Thyroid gland (tissue), 4 donors: ENCODE results near the gene FAM20B. TPM values are rescaled to one million over a fixed set of nuclear protein-coding genes. Genes with fewer than 3 reads are reported as not detected.

Source experiments
- DNase-seq, 2 donors: peaks; one replicate each; pipeline ENCODE4 v3.0.0-alpha.2; 2019
- H3K27ac ChIP-seq, 3 donors: fragments of 200-600 bp; sonication (generic); 1 replicate in 2 of 3; 2 replicates in 1 of 3; pipeline ENCODE4 v1.5.1; 2016 to 2019; ENCODE audit warnings: mild to moderate bottlenecking in 1 of 3, moderate library complexity in 1 of 3
- H3K27me3 ChIP-seq: fragments of 200-600 bp; sonication (generic); one replicate; pipeline ENCODE4 v1.5.1; 2019
- H3K36me3 ChIP-seq, 2 donors: fragments of 200-600 bp; sonication (generic); one replicate each; pipeline ENCODE4 v1.5.1; 2016 to 2019
- H3K4me1 ChIP-seq, 2 donors: fragments of 200-600 bp; sonication (generic); one replicate each; pipeline ENCODE4 v1.5.1; 2017 to 2019
- H3K4me3 ChIP-seq, 3 donors: fragments of 200-600 bp; sonication (generic); replicated peaks in 1 of 3; 1 replicate in 2 of 3; 2 replicates in 1 of 3; pipeline ENCODE4 v1.5.1; 2016; ENCODE audit warnings: mild to moderate bottlenecking in 1 of 3
- H3K9me3 ChIP-seq: fragments of 200-600 bp; sonication (generic); one replicate; pipeline ENCODE4 v1.5.1; 2017
- POLR2A ChIP-seq, 2 donors: fragments of 450-650 bp; IDR thresholded peaks; one replicate each; pipeline ENCODE4 v1.6.1; 2017; ENCODE audit warnings: antibody characterized with exemption in 2 of 2, mild to moderate bottlenecking in 2 of 2, moderate library complexity in 1 of 2
- WGBS, 2 donors: methylation state at CpG; one replicate each; pipeline ENCODE4 v1.1.5; 2017; 5-methylcytosine and 5-hydroxymethylcytosine counted together
- intact Hi-C: fragments of 100-400 bp; cut with DNase I; formaldehyde crosslinking; loops from one replicate; pipeline ENCODE4 v1.15.1; 2023
- total RNA-seq, 4 donors: library from RNA; depleted of rRNA; stranded (reverse); fragments of >200 nt; gene quantifications; one replicate each; pipeline ENCODE4 v1.2.3, GENCODE V29; 2016
- TF ChIP-seq, protein P1 (sequence below), 6 experiments: fragments of 200-600 bp in 3 of 6; fragments of 450-650 bp in 3 of 6; sonication (generic) in 3 of 6; IDR thresholded peaks; one replicate each; pipeline ENCODE4 v1.5.1; 2016 to 2019; ENCODE audit warnings: antibody characterized with exemption in 6 of 6, mild to moderate bottlenecking in 2 of 6, inconsistent platforms in 1 of 6, moderate library complexity in 1 of 6

The FAM20B gene
- total RNA-seq, 4 donors from 2014 or later, result 24.3 to 39.2 (median 30.6) TPM

- H3K27ac ChIP-seq, result no peak overlapping the region
- no peak overlapping the region for H3K4me3 ChIP-seq
- no peaks in the 10 kb centered on the region for H3K27me3 ChIP-seq
- TF ChIP-seq, protein P1, sequence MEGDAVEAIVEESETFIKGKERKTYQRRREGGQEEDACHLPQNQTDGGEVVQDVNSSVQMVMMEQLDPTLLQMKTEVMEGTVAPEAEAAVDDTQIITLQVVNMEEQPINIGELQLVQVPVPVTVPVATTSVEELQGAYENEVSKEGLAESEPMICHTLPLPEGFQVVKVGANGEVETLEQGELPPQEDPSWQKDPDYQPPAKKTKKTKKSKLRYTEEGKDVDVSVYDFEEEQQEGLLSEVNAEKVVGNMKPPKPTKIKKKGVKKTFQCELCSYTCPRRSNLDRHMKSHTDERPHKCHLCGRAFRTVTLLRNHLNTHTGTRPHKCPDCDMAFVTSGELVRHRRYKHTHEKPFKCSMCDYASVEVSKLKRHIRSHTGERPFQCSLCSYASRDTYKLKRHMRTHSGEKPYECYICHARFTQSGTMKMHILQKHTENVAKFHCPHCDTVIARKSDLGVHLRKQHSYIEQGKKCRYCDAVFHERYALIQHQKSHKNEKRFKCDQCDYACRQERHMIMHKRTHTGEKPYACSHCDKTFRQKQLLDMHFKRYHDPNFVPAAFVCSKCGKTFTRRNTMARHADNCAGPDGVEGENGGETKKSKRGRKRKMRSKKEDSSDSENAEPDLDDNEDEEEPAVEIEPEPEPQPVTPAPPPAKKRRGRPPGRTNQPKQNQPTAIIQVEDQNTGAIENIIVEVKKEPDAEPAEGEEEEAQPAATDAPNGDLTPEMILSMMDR (IDR thresholded peaks at IDR 0.05), result no peak
- TF ChIP-seq POLR2A (IDR thresholded peaks at IDR 0.05), result no peak
- intact Hi-C loops, result no loop called here
- no peaks in the 10 kb centered on the region for H3K9me3 ChIP-seq
- no peak for DNase-seq
- H3K4me1 ChIP-seq, result peaks cover 5 to 6% of the 10 kb centered on the region in 2 donors
- H3K36me3 ChIP-seq, result peaks cover 8 to 9% of the 10 kb centered on the region in 2 donors
- WGBS, 2 donors, result 78 to 81% methylated on average over 11 of the region's 11 CpGs
These were observed 62.0 kb downstream of the FAM20B start for GRCh38 chr1:179087665-179088064.

DNA sequence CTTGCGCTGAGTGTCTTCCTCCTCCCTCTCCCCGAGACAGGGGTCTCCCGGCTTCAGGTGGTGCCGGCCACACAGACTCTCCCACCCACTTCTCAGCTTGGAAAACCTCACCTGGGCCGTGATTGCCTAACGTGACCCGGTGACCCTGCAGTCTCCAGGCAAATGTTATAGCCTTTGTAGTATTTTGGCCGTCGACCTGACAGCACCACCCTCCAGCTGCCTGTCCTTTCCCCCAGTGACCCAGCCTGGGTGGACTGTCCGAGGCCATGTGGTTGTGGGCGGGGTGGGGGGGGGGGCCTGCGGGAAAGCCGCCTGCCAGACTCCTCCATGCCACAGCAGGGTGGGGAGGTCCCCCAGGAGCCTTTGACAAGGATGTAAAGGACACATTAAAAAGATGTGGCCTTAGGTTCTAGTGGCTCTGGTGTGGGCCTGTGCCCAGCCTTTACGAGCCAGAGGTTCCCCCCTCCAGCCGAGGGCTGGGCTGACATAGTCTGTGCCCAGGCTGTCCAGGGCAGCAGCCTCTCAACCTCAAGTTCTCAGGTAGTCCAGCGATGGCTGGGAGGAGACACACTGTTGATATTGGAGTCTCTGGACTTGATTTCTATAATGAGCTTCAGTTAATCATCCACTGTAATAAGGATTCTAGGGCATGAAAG lies 64.3 kb downstream of the FAM20B start:
- Histone ChIP-seq H3K27ac (no peak overlapping the region), H3K9me3 (no peaks in the 10 kb centered on the region), H3K4me3 (no peak overlapping the region), H3K4me1 (no peaks in the 10 kb centered on the region), H3K36me3 (peaks cover 22 to 29% of the 10 kb centered on the region in 2 donors), H3K27me3 (no peaks in the 10 kb centered on the region)
- TF ChIP-seq POLR2A (IDR thresholded peaks at IDR 0.05), result no peak
- TF ChIP-seq, protein P1 (IDR thresholded peaks at IDR 0.05), result no peak
- WGBS, 2 donors, result 83 to 90% methylated on average over 9 to 16 of the region's 16 CpGs
- intact Hi-C loops, result no loop called here
- DNase-seq, result no peak

DNA sequence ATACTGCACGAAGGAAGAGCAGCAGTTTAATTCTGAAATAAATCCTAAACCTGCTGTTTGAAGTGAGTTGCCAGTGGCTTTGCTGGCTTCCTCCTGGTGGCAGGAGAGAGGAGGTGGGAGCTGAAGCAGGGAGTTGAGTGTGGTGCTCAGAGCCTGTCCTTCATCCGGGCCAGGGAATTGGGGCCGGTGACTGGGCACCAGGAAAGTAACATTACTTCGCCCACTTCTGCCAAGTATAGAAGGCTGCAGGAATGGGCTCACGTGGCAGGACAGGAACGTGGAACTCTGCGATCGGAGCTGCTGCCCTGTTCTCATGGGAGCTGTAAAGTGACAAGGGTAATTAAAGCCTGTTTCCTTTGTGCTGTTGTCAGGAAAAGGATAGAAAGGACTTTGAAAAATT lies 64.8 kb downstream of the FAM20B start:
- 75 to 76% methylated on average over 8 of the region's 8 CpGs for WGBS, 2 donors
- Histone ChIP-seq H3K9me3 (no peaks in the 10 kb centered on the region), H3K27ac (no peak overlapping the region), H3K36me3 (peaks cover 28 to 34% of the 10 kb centered on the region in 2 donors), H3K27me3 (no peaks in the 10 kb centered on the region), H3K4me3 (no peak overlapping the region), H3K4me1 (no peaks in the 10 kb centered on the region)
- intact Hi-C loops, result no loop called here
- DNase-seq, result no peak
- TF ChIP-seq, protein P1 (IDR thresholded peaks at IDR 0.05), result no peak
- TF ChIP-seq POLR2A (IDR thresholded peaks at IDR 0.05), result no peak

DNA sequence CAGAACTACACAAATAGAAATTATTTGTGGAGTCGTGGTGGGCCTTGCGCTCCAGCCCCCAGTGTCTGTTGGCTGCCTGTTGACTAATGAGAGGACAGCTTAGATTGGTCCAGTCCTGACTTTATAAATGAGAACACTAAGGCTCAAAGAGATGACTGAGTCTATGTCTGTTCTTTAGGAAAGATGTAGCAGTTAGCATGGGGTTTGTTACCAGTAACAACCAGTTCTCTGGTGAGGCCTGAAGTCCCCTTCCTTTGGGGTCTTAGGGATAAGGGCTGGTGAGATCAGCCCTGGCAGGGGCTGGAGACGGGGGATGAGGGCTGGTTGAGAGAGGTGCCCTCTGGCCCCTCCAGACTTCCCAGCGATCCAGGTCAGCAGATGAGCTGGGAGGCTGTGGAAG lies 65.2 kb downstream of the FAM20B start:
- 87 to 89% methylated on average over 4 of the region's 4 CpGs for WGBS, 2 donors
- no peaks in the 10 kb centered on the region for H3K4me1 ChIP-seq
- H3K27me3 ChIP-seq, result no peaks in the 10 kb centered on the region
- no peak for DNase-seq
- intact Hi-C loops, result no loop called here
- H3K9me3 ChIP-seq, result no peaks in the 10 kb centered on the region
- H3K4me3 ChIP-seq, result no peak overlapping the region
- peaks cover 32 to 34% of the 10 kb centered on the region in 2 donors for H3K36me3 ChIP-seq
- TF ChIP-seq, protein P1 (IDR thresholded peaks at IDR 0.05), result no peak
- TF ChIP-seq POLR2A (IDR thresholded peaks at IDR 0.05), result no peak
- no peak overlapping the region for H3K27ac ChIP-seq

DNA sequence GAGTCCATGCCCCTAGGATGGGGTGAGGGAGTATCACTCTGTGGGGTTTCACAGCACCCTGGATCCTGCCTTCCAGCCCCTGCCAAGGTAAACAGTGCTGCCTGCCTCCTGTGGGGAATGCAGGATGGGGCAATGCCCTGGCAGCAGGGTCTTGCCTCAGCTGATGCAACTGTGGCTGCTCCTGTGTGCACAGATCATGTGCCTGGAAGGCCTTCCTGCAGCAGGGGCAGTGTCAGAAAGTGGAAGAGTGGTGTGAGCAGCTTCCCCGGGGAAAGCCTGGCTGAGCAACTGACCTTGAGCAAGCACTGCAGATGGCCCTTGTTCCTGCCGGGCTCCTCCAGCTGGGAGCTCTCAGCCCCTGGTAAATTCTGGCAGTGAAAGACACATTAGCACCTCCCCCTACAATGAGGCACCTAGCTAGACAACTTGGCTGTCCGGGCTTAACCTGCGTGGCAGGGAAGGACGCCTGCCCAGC lies 66.0 kb downstream of the FAM20B start:
- H3K4me1 ChIP-seq, result no peaks in the 10 kb centered on the region
- peak; percentile 16 to 26 for DNase-seq
- no peak overlapping the region for H3K4me3 ChIP-seq
- TF ChIP-seq, protein P1 (IDR thresholded peaks at IDR 0.05), result no peak
- TF ChIP-seq POLR2A (IDR thresholded peaks at IDR 0.05), result no peak
- no peaks in the 10 kb centered on the region for H3K9me3 ChIP-seq
- intact Hi-C loops, result no loop called here
- H3K27me3 ChIP-seq, result no peaks in the 10 kb centered on the region
- H3K36me3 ChIP-seq, result peaks cover 36 to 38% of the 10 kb centered on the region in 2 donors
- no peak overlapping the region for H3K27ac ChIP-seq
- whole genome bisulfite sequencing, 2 donors, result 57 to 78% methylated on average over 3 to 5 of the region's 5 CpGs
